AG04449 (cell line): Measurements from ENCODE around the gene CANT1.

Experiments used
- CTCF ChIA-PET: fragments of 350-600 bp; formaldehyde crosslinking; extraction: SDS; loops from one replicate; lab custom pipeline; 2021; ENCODE audit warnings: antibody characterized with exemption; lab: Yijun Ruan, JAX
- POLR2A ChIA-PET: fragments of 400-600, 350-600 bp; formaldehyde crosslinking; extraction: SDS; loops from one replicate; lab custom pipeline; 2020; ENCODE audit warnings: antibody characterized with exemption, inconsistent platforms; lab: Yijun Ruan, JAX
- DNase-seq: peaks from one replicate; pipeline ENCODE4 v3.0.0-alpha.2; 2010; ENCODE audit warnings: low read depth, low spot score
- H3K4me3 ChIP-seq: 2 replicates; pipeline ENCODE4 v1.5.1; 2011; ENCODE audit warnings: low read depth, mild to moderate bottlenecking, control low read depth, low read length
- CTCF ChIP-seq: IDR thresholded peaks from one replicate; pipeline ENCODE4 v1.5.1; 2011; ENCODE audit warnings: mild to moderate bottlenecking, moderate library complexity, low read length, control low read depth, inconsistent platforms; ENCODE audit not compliant: insufficient read depth; ENCODE audit errors: missing control alignments

Gene CANT1

GRCh38 chr17:79041723-79042420 lies 32.3 kb upstream of the CANT1 start:
- H3K4me3 ChIP-seq: no peak overlapping the region
- CTCF ChIA-PET: interaction anchor here (0.9 to 14.9 kb wide), 18 partner anchors 9 to 359 kb away, joined by 3 to 160 read pairs (median 4); no protein-coding TSS in a partner anchor
- POLR2A ChIA-PET: no interaction called here
- no peak for DNase-seq
- TF ChIP-seq CTCF: no peak

- no peak for DNase-seq
- no peak for TF ChIP-seq CTCF
- POLR2A ChIA-PET: interaction anchor here (0.7 kb wide), 1 partner anchor 688 kb away, joined by 3 read pairs; no protein-coding TSS in a partner anchor
Measured at GRCh38 chr17:79041041-79041570, 31.5 kb upstream of the CANT1 start.

GRCh38 chr17:79039886-79040285 lies 30.3 kb upstream of the CANT1 start:
- no peak for TF ChIP-seq CTCF
- H3K4me3 ChIP-seq: no peak overlapping the region
- CTCF ChIA-PET: interaction anchor here (1.0 to 14.9 kb wide), 4 partner anchors 9 to 348 kb away, joined by 3 to 160 read pairs (median 18); no protein-coding TSS in a partner anchor
- POLR2A ChIA-PET: no interaction called here
- DNase-seq: no peak

More at GRCh38 chr17:79041041-79041570, 31.5 kb upstream of the CANT1 start:
- no peak overlapping the region for H3K4me3 ChIP-seq
- CTCF ChIA-PET: interaction anchor here (0.7 to 14.9 kb wide), 8 partner anchors 11 to 360 kb away, joined by 3 to 160 read pairs (median 4); no protein-coding TSS in a partner anchor

- ChIA-PET POLR2A (no interaction called here), CTCF (interaction anchor here (1.0 to 14.9 kb wide), 4 partner anchors 9 to 349 kb away, joined by 3 to 160 read pairs (median 18); no protein-coding TSS in a partner anchor)
- DNase-seq: no peak
- no peak for TF ChIP-seq CTCF
- H3K4me3 ChIP-seq: no peak overlapping the region
Measured at GRCh38 chr17:79039171-79039570, 29.6 kb upstream of the CANT1 start.

GRCh38 chr17:79038545-79039135 lies 29.1 kb upstream of the CANT1 start:
- no peak for TF ChIP-seq CTCF
- CTCF ChIA-PET: interaction anchor here (1.6 to 14.9 kb wide), 3 partner anchors 11 to 350 kb away, joined by 4 to 160 read pairs (median 32); no protein-coding TSS in a partner anchor
- POLR2A ChIA-PET: no interaction called here
- H3K4me3 ChIP-seq: no peak overlapping the region
- peak; percentile 63 for DNase-seq
